ENCODE measurements around the gene LLGL2.

Gene LLGL2

GRCh38 chr17:75524269-75524969 is 1.1 kb upstream of the LLGL2 start:
- Histone ChIP-seq H3K27ac (ENCODE audit: low read depth, low read length) (no peak overlapping the region), H3K4me3 (ENCODE audit: low read length) (peak overlapping the region; percentile 77), H3K36me3 (ENCODE audit: control insufficient read depth, insufficient read depth, low read length) (no peaks in the 10 kb centered on the region), H3K4me1 (ENCODE audit: control insufficient read depth, insufficient read depth, low read length) (peaks cover 2% of the 10 kb centered on the region), H3K27me3 (ENCODE audit: control insufficient read depth, insufficient read depth, low read length) (no peaks in the 10 kb centered on the region), H3K9ac (ENCODE audit: low read length) (no peak overlapping the region)

GRCh38 chr17:75525806-75526554 is 483 bp downstream of the LLGL2 start:
- Histone ChIP-seq H3K9ac (ENCODE audit: low read length) (peak overlapping the region; percentile 51), H3K27ac (ENCODE audit: low read depth, low read length) (no peak overlapping the region)

DNA sequence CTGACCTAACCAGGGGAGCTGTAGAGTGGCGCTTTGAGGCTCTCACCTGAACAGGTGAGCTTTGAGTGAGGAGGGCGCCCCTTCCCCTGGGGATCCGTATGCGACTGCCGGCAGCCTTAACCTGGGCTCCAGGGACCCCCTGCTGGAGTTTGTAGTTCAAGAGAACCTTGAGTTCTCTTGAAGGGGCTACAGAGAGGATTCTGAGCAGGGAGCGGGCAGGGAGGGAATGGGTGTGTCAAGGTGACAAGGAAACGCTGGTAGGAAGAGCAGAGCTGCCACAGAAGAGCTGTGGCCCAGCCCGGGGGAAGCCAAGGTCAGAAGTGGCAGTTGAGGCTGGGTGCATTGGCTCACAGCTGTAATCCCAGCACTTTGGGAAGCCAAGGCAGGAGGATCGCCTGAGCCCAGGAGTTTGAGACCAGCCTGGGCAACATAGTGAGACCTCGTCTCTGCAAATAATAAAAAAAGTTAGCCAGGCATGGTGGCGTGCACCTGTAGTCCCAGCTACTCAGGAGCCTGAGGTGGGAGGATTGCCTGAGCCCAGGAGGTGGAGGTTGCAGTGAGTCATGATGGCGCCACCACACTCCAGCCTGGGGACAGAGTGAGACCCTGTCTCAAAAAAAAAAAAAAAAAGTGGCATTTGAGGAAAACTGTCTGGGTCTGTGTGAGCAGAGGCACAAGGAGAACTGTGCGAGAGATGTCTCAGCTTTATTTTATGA is 1.2 kb downstream of the LLGL2 start:
- Histone ChIP-seq H3K36me3 (ENCODE audit: control insufficient read depth, insufficient read depth, low read length) (no peaks in the 10 kb centered on the region), H3K4me3 (ENCODE audit: low read length) (peak overlapping the region; percentile 77), H3K27me3 (ENCODE audit: control insufficient read depth, insufficient read depth, low read length) (no peaks in the 10 kb centered on the region), H3K27ac (ENCODE audit: low read depth, low read length) (no peak overlapping the region), H3K4me1 (ENCODE audit: control insufficient read depth, insufficient read depth, low read length) (peaks cover 2% of the 10 kb centered on the region), H3K9ac (ENCODE audit: low read length) (peak overlapping the region; percentile 51)

More at GRCh38 chr17:75525806-75526554, 483 bp downstream of the LLGL2 start:
- H3K4me3 ChIP-seq (ENCODE audit: low read length) = peak overlapping the region; percentile 77
- no peaks in the 10 kb centered on the region for H3K36me3 ChIP-seq (ENCODE audit: control insufficient read depth, insufficient read depth, low read length)
- H3K4me1 ChIP-seq (ENCODE audit: control insufficient read depth, insufficient read depth, low read length) = peaks cover 2% of the 10 kb centered on the region
- H3K27me3 ChIP-seq (ENCODE audit: control insufficient read depth, insufficient read depth, low read length) = no peaks in the 10 kb centered on the region

- H3K27ac ChIP-seq (ENCODE audit: low read depth, low read length) = no peak overlapping the region
- H3K27me3 ChIP-seq (ENCODE audit: control insufficient read depth, insufficient read depth, low read length) = no peaks in the 10 kb centered on the region
- H3K9ac ChIP-seq (ENCODE audit: low read length) = no peak overlapping the region
- H3K4me1 ChIP-seq (ENCODE audit: control insufficient read depth, insufficient read depth, low read length) = peaks cover 2% of the 10 kb centered on the region
- H3K4me3 ChIP-seq (ENCODE audit: low read length) = no peak overlapping the region
- no peaks in the 10 kb centered on the region for H3K36me3 ChIP-seq (ENCODE audit: control insufficient read depth, insufficient read depth, low read length)
These were observed 5.6 kb downstream of the LLGL2 start for GRCh38 chr17:75530837-75531720.

- H3K4me1 ChIP-seq (ENCODE audit: control insufficient read depth, insufficient read depth, low read length) = no peaks in the 10 kb centered on the region
- H3K9ac ChIP-seq (ENCODE audit: low read length) = no peak overlapping the region
- H3K27me3 ChIP-seq (ENCODE audit: control insufficient read depth, insufficient read depth, low read length) = no peaks in the 10 kb centered on the region
- H3K27ac ChIP-seq (ENCODE audit: low read depth, low read length) = no peak overlapping the region
- no peaks in the 10 kb centered on the region for H3K36me3 ChIP-seq (ENCODE audit: control insufficient read depth, insufficient read depth, low read length)
- H3K4me3 ChIP-seq (ENCODE audit: low read length) = no peak overlapping the region
These were observed 6.2 kb downstream of the LLGL2 start for GRCh38 chr17:75531721-75532072.

DNA sequence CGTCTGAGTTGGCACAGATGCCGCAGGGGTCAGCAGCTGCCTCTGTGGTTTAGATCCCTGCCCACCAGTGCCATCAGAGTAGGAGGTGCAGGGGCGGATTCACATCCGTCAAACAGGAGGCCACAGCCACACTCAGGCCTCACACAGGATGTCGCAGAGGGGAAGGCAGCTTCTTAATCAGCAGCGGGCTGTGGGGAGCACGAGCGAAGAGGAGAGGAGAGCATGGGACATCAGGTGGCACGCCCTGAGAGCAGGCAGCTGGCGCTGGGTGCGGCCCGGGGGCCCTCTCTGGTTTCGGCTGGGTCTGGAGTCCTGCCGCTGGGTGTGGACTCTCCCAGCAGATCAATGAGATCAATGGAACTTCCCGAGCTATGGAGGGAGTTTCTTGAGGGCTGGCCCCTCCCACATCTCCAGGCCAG is 9.6 kb downstream of the LLGL2 start:
- H3K27ac ChIP-seq (ENCODE audit: low read depth, low read length) = no peak overlapping the region
- H3K4me1 ChIP-seq (ENCODE audit: control insufficient read depth, insufficient read depth, low read length) = no peaks in the 10 kb centered on the region
- no peaks in the 10 kb centered on the region for H3K36me3 ChIP-seq (ENCODE audit: control insufficient read depth, insufficient read depth, low read length)
- no peak overlapping the region for H3K9ac ChIP-seq (ENCODE audit: low read length)
- no peak overlapping the region for H3K4me3 ChIP-seq (ENCODE audit: low read length)
- no peaks in the 10 kb centered on the region for H3K27me3 ChIP-seq (ENCODE audit: control insufficient read depth, insufficient read depth, low read length)

- Histone ChIP-seq H3K27me3 (ENCODE audit: control insufficient read depth, insufficient read depth, low read length) (no peaks in the 10 kb centered on the region), H3K9ac (ENCODE audit: low read length) (no peak overlapping the region), H3K4me1 (ENCODE audit: control insufficient read depth, insufficient read depth, low read length) (no peaks in the 10 kb centered on the region), H3K27ac (ENCODE audit: low read depth, low read length) (no peak overlapping the region), H3K4me3 (ENCODE audit: low read length) (no peak overlapping the region), H3K36me3 (ENCODE audit: control insufficient read depth, insufficient read depth, low read length) (no peaks in the 10 kb centered on the region)
These were observed 10.4 kb downstream of the LLGL2 start for GRCh38 chr17:75535871-75536270.

- Histone ChIP-seq H3K9ac (ENCODE audit: low read length) (no peak overlapping the region), H3K27ac (ENCODE audit: low read depth, low read length) (no peak overlapping the region), H3K4me3 (ENCODE audit: low read length) (no peak overlapping the region), H3K4me1 (ENCODE audit: control insufficient read depth, insufficient read depth, low read length) (no peaks in the 10 kb centered on the region), H3K27me3 (ENCODE audit: control insufficient read depth, insufficient read depth, low read length) (no peaks in the 10 kb centered on the region), H3K36me3 (ENCODE audit: control insufficient read depth, insufficient read depth, low read length) (no peaks in the 10 kb centered on the region)
These were observed 10.9 kb downstream of the LLGL2 start for GRCh38 chr17:75536366-75536765.

- Histone ChIP-seq H3K4me1 (ENCODE audit: control insufficient read depth, insufficient read depth, low read length) (no peaks in the 10 kb centered on the region), H3K9ac (ENCODE audit: low read length) (no peak overlapping the region), H3K27ac (ENCODE audit: low read depth, low read length) (no peak overlapping the region), H3K27me3 (ENCODE audit: control insufficient read depth, insufficient read depth, low read length) (no peaks in the 10 kb centered on the region), H3K36me3 (ENCODE audit: control insufficient read depth, insufficient read depth, low read length) (no peaks in the 10 kb centered on the region), H3K4me3 (ENCODE audit: low read length) (no peak overlapping the region)
These were observed 14.7 kb downstream of the LLGL2 start for GRCh38 chr17:75539967-75540729.

GRCh38 chr17:75540923-75541503 is 15.5 kb downstream of the LLGL2 start:
- no peak overlapping the region for H3K4me3 ChIP-seq (ENCODE audit: low read length)
- H3K9ac ChIP-seq (ENCODE audit: low read length) = no peak overlapping the region
- no peaks in the 10 kb centered on the region for H3K36me3 ChIP-seq (ENCODE audit: control insufficient read depth, insufficient read depth, low read length)
- no peaks in the 10 kb centered on the region for H3K27me3 ChIP-seq (ENCODE audit: control insufficient read depth, insufficient read depth, low read length)
- H3K4me1 ChIP-seq (ENCODE audit: control insufficient read depth, insufficient read depth, low read length) = no peaks in the 10 kb centered on the region
- H3K27ac ChIP-seq (ENCODE audit: low read depth, low read length) = no peak overlapping the region

- no peak overlapping the region for H3K9ac ChIP-seq (ENCODE audit: low read length)
- H3K4me1 ChIP-seq (ENCODE audit: control insufficient read depth, insufficient read depth, low read length) = no peaks in the 10 kb centered on the region
- no peaks in the 10 kb centered on the region for H3K27me3 ChIP-seq (ENCODE audit: control insufficient read depth, insufficient read depth, low read length)
- H3K4me3 ChIP-seq (ENCODE audit: low read length) = no peak overlapping the region
- H3K27ac ChIP-seq (ENCODE audit: low read depth, low read length) = no peak overlapping the region
- H3K36me3 ChIP-seq (ENCODE audit: control insufficient read depth, insufficient read depth, low read length) = no peaks in the 10 kb centered on the region
These were observed 16.7 kb downstream of the LLGL2 start for GRCh38 chr17:75542229-75542628.
